Measurements from ENCODE around the gene PPP4R3B. TPM values are rescaled to one million over a fixed set of nuclear protein-coding genes. Genes with fewer than 3 reads are reported as not detected.

The PPP4R3B gene
- polyA plus RNA-seq, 1 of the 3 experiments (the other 2 are of a cell fraction), result 9.3 TPM

DNA sequence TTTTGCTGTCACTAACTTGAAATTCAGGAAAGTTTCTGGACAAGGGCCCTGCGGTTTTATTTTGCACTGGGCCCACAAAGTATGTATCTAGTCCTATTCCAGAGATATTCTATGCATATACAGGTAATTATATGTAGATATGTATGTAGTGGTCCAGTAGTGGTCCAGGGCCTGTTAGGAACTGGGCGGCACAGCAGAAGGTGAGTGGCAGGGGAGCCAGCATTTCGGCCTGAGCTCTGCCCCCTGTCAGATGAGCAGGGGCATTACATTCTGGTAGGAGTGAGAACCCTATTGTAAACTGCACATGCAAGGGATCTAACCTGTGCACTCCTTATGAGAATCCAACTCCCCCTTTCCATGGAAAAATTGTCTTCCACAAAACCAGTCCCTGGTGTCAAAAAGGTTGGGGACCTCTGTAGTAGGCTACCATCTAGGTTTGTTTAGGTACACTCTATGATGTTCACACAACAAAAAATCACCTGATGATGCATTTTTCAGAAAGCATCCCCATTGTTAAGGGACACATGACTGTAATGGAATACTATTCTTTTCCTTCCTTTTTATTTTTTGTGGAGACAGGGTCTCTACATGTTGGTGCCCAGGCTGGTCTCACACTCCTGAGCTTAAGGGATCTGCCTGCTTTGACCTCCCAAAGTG, 2.8 kb upstream of the PPP4R3B start:
- Histone ChIP-seq H3K27me3 (ENCODE audit: insufficient read depth) (no peaks in the 10 kb centered on the region), H4K20me1 (ENCODE audit: insufficient read depth) (peaks cover 16% of the 10 kb centered on the region), H3K4me1 (ENCODE audit: control insufficient read depth in 1 of 2, insufficient read depth in 2 of 2, low read depth in 1 of 2, low read length in 1 of 2) (peaks cover 0 to 19% of the 10 kb centered on the region in 2 experiments; a peak in 2 of 4 replicates), H3K79me2 (ENCODE audit: insufficient read depth) (peaks cover 79% of the 10 kb centered on the region), H3K4me2 (0 out of 2 replicates have a peak overlapping the region, but pooled peaks have one; percentile 3), H3K36me3 (replicated peaks in 1 of 2; ENCODE audit: control insufficient read depth in 1 of 2, insufficient read depth in 2 of 2, low read length in 1 of 2) (peaks cover under 1 to 3% of the 10 kb centered on the region in 2 experiments), H2AFZ (ENCODE audit: low read depth) (no peak overlapping the region), H3K9me3 (no peaks in the 10 kb centered on the region), H3K9me2 (no peaks in the 10 kb centered on the region), H3K4me3 (ENCODE audit: low read depth in 2 of 2, low read length in 1 of 2) (no peak overlapping the region), H3K27ac (ENCODE audit: low read depth in 2 of 2, low read length in 1 of 2) (no peak overlapping the region), H3F3A (replicated peaks; ENCODE audit: insufficient read depth) (peaks cover 6% of the 10 kb centered on the region), H3K9ac (no peak overlapping the region)
- POLR2A ChIA-PET, result no interaction called here
- peak; percentile 28 for DNase-seq
- TF ChIP-seq PBX3 (IDR thresholded peaks at IDR 0.05), result 0 out of 2 replicates have a peak, but pooled peaks have one; percentile 36
- TF ChIP-seq NRF1 (IDR thresholded peaks at IDR 0.05; ENCODE audit: low read depth, low read length), result no peak
- TF ChIP-seq, protein P1, sequence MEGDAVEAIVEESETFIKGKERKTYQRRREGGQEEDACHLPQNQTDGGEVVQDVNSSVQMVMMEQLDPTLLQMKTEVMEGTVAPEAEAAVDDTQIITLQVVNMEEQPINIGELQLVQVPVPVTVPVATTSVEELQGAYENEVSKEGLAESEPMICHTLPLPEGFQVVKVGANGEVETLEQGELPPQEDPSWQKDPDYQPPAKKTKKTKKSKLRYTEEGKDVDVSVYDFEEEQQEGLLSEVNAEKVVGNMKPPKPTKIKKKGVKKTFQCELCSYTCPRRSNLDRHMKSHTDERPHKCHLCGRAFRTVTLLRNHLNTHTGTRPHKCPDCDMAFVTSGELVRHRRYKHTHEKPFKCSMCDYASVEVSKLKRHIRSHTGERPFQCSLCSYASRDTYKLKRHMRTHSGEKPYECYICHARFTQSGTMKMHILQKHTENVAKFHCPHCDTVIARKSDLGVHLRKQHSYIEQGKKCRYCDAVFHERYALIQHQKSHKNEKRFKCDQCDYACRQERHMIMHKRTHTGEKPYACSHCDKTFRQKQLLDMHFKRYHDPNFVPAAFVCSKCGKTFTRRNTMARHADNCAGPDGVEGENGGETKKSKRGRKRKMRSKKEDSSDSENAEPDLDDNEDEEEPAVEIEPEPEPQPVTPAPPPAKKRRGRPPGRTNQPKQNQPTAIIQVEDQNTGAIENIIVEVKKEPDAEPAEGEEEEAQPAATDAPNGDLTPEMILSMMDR (IDR thresholded peaks at IDR 0.05), result peak; percentile 48
- peak; percentile 14; the same call in 1 of the 2 replicates for TF ChIP-seq RAD21 (IDR thresholded peaks at IDR 0.05; ENCODE audit: low read length)
- no peak for TF ChIP-seq GABPA (IDR thresholded peaks at IDR 0.05; ENCODE audit: low read depth)
- TF ChIP-seq EZH2phosphoT487 (IDR thresholded peaks at IDR 0.05; ENCODE audit: borderline replicate concordance, low read depth), result no peak
- WGBS (ENCODE audit: low lambda C conversion rate), result 60% methylated on average over 3 of the region's 3 CpGs
- CTCF ChIA-PET, result interaction anchor here (1.3 kb wide), 2 partner anchors 50 to 63 kb away, joined by 3 read pairs; no protein-coding TSS in a partner anchor

- H3K36me3 ChIP-seq (replicated peaks in 1 of 2; ENCODE audit: control insufficient read depth in 1 of 2, insufficient read depth in 2 of 2, low read length in 1 of 2), result peaks cover 17 to 21% of the 10 kb centered on the region in 2 experiments
- H3K79me2 ChIP-seq (ENCODE audit: insufficient read depth), result peaks cover 92% of the 10 kb centered on the region
- peak overlapping the region; percentile 89 for H3K27ac ChIP-seq (ENCODE audit: low read depth in 2 of 2, low read length in 1 of 2)
- peak overlapping the region; percentile 91 for H2AFZ ChIP-seq (ENCODE audit: low read depth)
- under 1% methylated on average over 32 of the region's 32 CpGs for WGBS (ENCODE audit: low lambda C conversion rate)
- peaks cover 6% of the 10 kb centered on the region for H3F3A ChIP-seq (replicated peaks; ENCODE audit: insufficient read depth)
- peak overlapping the region; percentile 94 to 99 for H3K4me3 ChIP-seq (ENCODE audit: low read depth in 2 of 2, low read length in 1 of 2)
- H3K27me3 ChIP-seq (ENCODE audit: insufficient read depth), result no peaks in the 10 kb centered on the region
- peak; percentile 72 for DNase-seq
- peaks cover 0 to 19% of the 10 kb centered on the region in 2 experiments; a peak in 2 of 4 replicates for H3K4me1 ChIP-seq (ENCODE audit: control insufficient read depth in 1 of 2, insufficient read depth in 2 of 2, low read depth in 1 of 2, low read length in 1 of 2)
- ChIA-PET CTCF (no interaction called here), POLR2A (interaction anchor here (1.2 to 1.3 kb wide), 2 partner anchors 8 to 99 kb away, joined by 3 to 5 read pairs; partner anchors contain the start of gene CFAP36)
- no peaks in the 10 kb centered on the region for H3K9me3 ChIP-seq
- peak overlapping the region; percentile 73 for H3K4me2 ChIP-seq
- no peaks in the 10 kb centered on the region for H3K9me2 ChIP-seq
- peaks cover 19% of the 10 kb centered on the region for H4K20me1 ChIP-seq (ENCODE audit: insufficient read depth)
- H3K9ac ChIP-seq, result peak overlapping the region; percentile 90
- TF ChIP-seq ELF1 (IDR thresholded peaks at IDR 0.05), result no peak
- no peak for TF ChIP-seq MEF2A (IDR thresholded peaks at IDR 0.05; ENCODE audit: borderline replicate concordance, low read depth)
- no peak for TF ChIP-seq POLR2AphosphoS5 (IDR thresholded peaks at IDR 0.05; ENCODE audit: low read depth, low read length)
- TF ChIP-seq FOXJ3 (CRISPR knock-in tag; IDR thresholded peaks at IDR 0.05), result no peak
- TF ChIP-seq RFX5 (IDR thresholded peaks at IDR 0.05; ENCODE audit: low read length), result no peak
- TF ChIP-seq EP300 (IDR thresholded peaks at IDR 0.05; ENCODE audit: borderline replicate concordance in 1 of 2, low read depth in 1 of 2, low read length in 1 of 2), result no peak
- TF ChIP-seq YY1 (IDR thresholded peaks at IDR 0.05; ENCODE audit: low read depth), result peak; percentile 55; the same call in 1 of the 2 replicates
- peak; percentile 91 for TF ChIP-seq CHD2 (IDR thresholded peaks at IDR 0.05; ENCODE audit: low read length, partially characterized antibody)
- no peak for TF ChIP-seq RCOR1 (IDR thresholded peaks at IDR 0.05; ENCODE audit: low read length)
- TF ChIP-seq NRF1 (IDR thresholded peaks at IDR 0.05; ENCODE audit: low read depth, low read length), result 0 out of 2 replicates have a peak, but pooled peaks have one; percentile 13
- TF ChIP-seq, protein P2, sequence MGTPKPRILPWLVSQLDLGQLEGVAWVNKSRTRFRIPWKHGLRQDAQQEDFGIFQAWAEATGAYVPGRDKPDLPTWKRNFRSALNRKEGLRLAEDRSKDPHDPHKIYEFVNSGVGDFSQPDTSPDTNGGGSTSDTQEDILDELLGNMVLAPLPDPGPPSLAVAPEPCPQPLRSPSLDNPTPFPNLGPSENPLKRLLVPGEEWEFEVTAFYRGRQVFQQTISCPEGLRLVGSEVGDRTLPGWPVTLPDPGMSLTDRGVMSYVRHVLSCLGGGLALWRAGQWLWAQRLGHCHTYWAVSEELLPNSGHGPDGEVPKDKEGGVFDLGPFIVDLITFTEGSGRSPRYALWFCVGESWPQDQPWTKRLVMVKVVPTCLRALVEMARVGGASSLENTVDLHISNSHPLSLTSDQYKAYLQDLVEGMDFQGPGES (IDR thresholded peaks at IDR 0.05; ENCODE audit: low read depth, low read length), result no peak
- no peak for TF ChIP-seq GATA2 (CRISPR knock-in tag; IDR thresholded peaks at IDR 0.05)
- TF ChIP-seq, protein P3, sequence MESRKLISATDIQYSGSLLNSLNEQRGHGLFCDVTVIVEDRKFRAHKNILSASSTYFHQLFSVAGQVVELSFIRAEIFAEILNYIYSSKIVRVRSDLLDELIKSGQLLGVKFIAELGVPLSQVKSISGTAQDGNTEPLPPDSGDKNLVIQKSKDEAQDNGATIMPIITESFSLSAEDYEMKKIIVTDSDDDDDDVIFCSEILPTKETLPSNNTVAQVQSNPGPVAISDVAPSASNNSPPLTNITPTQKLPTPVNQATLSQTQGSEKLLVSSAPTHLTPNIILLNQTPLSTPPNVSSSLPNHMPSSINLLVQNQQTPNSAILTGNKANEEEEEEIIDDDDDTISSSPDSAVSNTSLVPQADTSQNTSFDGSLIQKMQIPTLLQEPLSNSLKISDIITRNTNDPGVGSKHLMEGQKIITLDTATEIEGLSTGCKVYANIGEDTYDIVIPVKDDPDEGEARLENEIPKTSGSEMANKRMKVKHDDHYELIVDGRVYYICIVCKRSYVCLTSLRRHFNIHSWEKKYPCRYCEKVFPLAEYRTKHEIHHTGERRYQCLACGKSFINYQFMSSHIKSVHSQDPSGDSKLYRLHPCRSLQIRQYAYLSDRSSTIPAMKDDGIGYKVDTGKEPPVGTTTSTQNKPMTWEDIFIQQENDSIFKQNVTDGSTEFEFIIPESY (IDR thresholded peaks at IDR 0.05; ENCODE audit: borderline replicate concordance, low read depth), result peak; percentile 90
- peak; percentile 35; the same call in 1 of the 2 replicates for TF ChIP-seq SIN3A (IDR thresholded peaks at IDR 0.05; ENCODE audit: borderline replicate concordance, low read depth, low read length)
- no peak for TF ChIP-seq JUND (IDR thresholded peaks at IDR 0.05)
These were observed 1.0 kb upstream of the PPP4R3B start for GRCh38 chr2:55618275-55619055.
